GM10248 (cell line): ENCODE data around the gene SDCCAG8.

ENCODE experiments used
- CTCF ChIA-PET: fragments of 300-600 bp; sonication (Branson Sonifier 250); formaldehyde crosslinking; extraction: SDS; loops from one replicate; lab custom pipeline; 2021; ENCODE audit warnings: antibody characterized with exemption; lab: Yijun Ruan, JAX
- POLR2A ChIA-PET: fragments of 350-650 bp; sonication (Branson Sonifier 250); formaldehyde crosslinking; extraction: SDS; loops from one replicate; lab custom pipeline; 2020; ENCODE audit warnings: antibody characterized with exemption; lab: Yijun Ruan, JAX
- DNase-seq: peaks from one replicate; pipeline ENCODE4 v3.0.0; 2012; ENCODE audit errors: extremely low spot score
- TF ChIP-seq, protein P1 (sequence below): IDR thresholded peaks from 2 replicates; pipeline ENCODE4 v1.5.1; 2012; ENCODE audit warnings: mild to moderate bottlenecking, low read depth; ENCODE audit errors: extremely low read depth, missing control alignments, control extremely low read depth

The SDCCAG8 gene

DNA sequence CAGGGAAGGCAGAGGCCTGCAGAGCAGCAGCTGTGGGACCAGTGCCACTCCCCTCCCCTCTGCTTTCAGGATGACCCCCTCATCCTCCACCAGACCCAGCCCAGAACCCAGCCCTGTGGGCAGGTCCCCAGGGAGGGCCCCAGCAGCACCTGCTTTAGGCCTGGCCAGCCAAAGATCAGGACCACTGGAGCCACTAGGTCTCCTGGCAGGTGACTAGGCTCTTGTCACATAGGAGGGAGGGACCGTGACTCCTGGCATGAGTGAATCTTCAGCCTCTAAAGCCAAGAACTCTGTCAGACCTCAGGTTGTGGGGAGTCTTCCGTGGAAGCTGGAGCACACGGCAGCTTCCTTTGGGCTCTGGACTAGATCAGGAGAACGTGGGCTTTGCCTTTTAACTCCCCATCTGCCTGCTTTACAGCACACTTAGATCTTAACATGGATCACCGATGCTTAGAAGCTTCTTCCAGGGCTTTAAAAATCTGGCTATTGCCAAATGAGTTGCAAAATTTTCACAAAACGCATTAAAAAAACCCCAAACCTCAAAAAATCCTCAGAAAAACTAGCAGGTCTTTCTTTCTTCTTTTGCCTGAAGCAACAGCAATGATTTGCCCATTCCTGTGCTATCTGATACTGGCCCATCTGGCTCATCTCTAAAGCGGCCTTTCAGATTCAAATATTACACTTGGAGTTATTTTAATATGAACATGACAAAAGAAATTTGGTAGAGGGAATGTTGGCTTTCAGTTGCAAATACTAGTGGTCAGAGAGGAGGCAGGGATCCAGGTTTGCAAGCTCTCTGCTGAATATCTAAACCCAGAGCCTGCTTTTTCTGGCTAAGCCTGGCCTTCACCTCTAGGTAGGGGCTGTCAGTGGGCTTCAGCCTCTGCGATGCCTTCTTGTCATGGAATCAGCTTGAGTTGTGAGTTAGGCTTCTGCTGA is 235.2 kb downstream of the SDCCAG8 start:
- TF ChIP-seq, protein P1, sequence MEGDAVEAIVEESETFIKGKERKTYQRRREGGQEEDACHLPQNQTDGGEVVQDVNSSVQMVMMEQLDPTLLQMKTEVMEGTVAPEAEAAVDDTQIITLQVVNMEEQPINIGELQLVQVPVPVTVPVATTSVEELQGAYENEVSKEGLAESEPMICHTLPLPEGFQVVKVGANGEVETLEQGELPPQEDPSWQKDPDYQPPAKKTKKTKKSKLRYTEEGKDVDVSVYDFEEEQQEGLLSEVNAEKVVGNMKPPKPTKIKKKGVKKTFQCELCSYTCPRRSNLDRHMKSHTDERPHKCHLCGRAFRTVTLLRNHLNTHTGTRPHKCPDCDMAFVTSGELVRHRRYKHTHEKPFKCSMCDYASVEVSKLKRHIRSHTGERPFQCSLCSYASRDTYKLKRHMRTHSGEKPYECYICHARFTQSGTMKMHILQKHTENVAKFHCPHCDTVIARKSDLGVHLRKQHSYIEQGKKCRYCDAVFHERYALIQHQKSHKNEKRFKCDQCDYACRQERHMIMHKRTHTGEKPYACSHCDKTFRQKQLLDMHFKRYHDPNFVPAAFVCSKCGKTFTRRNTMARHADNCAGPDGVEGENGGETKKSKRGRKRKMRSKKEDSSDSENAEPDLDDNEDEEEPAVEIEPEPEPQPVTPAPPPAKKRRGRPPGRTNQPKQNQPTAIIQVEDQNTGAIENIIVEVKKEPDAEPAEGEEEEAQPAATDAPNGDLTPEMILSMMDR, result no peak
- POLR2A ChIA-PET, result no interaction called here
- CTCF ChIA-PET, result no interaction called here
- no peak for DNase-seq

DNA sequence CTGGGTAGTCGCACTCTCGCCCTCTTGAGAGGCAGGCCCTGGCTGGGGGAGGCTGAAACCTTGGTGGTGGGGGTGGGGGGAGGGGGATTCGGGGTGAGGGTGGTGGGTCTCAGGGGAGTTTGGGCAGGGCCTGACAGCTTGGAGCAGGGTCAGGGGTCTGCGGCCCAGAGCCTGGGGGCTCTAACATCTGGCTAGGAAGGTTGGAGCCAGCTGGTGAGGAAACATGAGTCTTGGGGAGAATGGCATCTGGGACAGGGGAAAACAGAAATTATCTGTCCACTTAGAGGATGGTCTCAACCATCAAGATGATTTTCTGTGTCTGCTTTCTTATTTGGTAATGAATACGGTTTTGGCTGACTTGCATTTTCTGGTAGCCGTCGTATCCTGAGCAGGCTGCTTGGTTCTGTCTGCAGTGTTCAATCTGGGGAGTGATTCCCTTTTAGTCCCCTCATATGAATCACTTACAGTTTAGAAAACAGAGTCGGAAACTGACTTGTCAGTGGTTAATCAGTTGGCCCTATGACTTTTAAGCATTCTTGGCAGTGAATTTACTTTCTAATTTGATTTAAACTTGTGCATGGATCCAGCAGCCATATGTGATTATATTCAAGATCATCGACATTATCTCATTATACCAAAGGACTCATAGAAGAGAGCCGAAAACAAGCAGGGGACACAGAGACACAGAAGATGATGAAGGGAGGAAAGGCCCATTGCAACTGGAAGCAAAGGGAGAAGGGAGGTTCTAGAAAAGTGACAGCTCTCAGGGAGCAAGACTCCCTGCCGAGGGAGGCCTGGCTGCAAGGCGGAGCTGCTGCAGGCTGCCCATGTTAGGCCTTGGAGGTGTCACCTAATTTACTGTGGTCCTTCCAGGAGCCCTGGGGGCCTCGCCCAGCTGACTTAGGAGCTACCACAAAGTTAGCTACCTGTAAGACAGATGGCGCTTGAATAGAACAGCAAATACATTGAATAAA is 237.6 kb downstream of the SDCCAG8 start:
- no peak for DNase-seq
- POLR2A ChIA-PET, result no interaction called here
- TF ChIP-seq, protein P1, result no peak
- CTCF ChIA-PET, result interaction anchor here (1.3 kb wide), 1 partner anchor 151 kb away, joined by 3 read pairs; no protein-coding TSS in a partner anchor

DNA sequence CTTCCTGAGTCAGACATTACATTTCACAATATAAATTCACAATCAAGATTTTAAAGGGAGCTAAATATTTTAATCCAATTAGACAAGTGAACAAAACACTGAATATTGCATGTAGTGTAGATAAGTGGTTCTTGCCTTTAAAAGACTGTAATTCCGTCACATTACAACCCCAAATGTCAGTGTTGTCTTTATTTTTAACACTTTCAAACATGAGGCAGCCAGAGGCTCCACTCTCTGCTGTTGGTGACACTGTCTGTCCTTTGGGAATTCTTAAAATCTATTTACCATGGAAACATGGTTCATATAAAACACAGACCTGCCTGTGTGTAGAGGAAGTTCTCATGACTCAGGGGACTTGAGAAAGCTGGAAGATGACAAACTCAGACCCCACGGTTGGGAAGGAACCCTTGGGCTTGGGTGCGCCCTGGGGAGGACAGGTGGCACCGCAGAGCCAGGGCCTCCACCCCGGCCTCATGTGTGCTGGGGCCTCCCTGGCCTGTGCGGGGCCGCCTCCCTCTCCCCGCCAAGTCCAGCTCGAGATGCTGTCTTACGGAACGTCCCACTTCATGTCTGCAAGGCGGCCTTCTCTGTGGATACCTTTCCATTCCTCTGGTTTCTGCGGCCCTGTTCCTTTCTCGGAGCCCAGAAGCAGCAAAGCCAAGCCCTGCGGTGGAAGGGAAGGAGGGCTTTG is 239.0 kb downstream of the SDCCAG8 start:
- no peak for DNase-seq
- TF ChIP-seq, protein P1, result no peak
- ChIA-PET CTCF (interaction anchor here (1.1 kb wide), 1 partner anchor 18 kb away, joined by 3 read pairs; no protein-coding TSS in a partner anchor), POLR2A (no interaction called here)

DNA sequence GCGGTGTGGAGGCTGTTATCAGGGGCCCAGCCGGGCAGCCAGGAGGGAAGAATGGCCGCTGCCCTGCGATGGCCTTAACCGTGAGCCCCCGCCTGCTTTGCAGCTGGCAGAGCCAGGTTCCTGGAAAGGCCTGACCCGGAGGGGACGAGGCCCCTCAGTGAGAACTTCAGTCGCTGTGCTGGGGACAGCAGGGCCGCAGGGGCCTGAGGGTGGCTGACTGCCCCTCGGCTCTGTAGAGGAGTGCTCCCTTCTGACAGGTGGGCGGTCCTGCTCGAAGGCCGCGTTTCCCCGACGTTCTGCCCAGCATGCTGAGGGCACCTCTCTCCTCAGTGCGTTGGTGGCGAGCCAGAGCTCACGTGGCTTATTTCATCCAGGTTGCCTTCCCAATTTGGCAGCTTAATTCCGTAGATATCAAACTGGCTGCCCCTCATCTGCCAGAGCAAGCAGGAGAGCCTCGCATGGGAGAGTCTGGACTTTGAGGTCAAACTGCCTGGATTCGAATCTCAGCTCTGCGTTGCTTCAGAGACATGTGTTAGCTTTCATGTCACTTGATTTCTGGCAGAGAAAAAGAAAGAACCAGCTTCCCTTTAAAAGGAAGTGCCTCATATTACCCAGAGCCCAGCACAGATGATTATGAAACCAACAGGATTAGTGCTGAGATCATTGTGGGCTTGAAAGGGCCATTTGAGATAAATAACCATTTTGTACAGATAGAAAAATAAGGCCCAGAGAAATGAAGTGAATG is 239.8 kb downstream of the SDCCAG8 start:
- DNase-seq, result no peak
- POLR2A ChIA-PET, result no interaction called here
- CTCF ChIA-PET, result interaction anchor here (1.1 kb wide), 1 partner anchor 17 kb away, joined by 3 read pairs; no protein-coding TSS in a partner anchor
- TF ChIP-seq, protein P1, result no peak

DNA sequence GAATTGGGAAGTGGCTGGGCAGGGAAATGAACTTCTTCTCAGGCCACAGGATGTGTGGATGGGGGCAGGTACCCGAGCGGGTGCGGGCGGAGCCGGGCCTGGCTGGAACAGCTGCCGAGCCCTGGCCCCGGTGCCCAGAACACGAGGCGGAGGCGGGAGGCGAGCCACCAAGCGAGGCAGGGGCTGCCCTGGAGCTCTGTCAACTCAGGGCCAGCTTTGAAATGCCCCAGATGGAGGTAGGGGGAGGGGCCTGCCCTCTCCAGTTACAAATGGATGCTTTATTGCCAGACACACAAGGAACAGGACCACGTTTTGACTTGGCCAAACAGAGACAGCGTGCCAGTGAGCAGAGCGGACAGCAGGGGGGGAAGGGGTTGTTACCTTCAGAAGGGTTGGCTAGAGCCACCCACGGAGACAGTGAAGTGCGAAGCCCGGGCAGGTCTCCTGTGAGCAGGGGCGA is 240.4 kb downstream of the SDCCAG8 start:
- TF ChIP-seq, protein P1, result no peak
- CTCF ChIA-PET, result interaction anchor here (1.1 kb wide), 1 partner anchor 17 kb away, joined by 3 read pairs; no protein-coding TSS in a partner anchor
- no peak for DNase-seq
- POLR2A ChIA-PET, result no interaction called here
